ENCODE measurements around the gene SUGT1. TPM values are rescaled to one million over a fixed set of nuclear protein-coding genes. Genes with fewer than 3 reads are reported as not detected.

SUGT1 gene
- total RNA-seq, 2 experiments from 2014 or later, result 42.8 to 51.8 TPM

Other genes with a start within 250 kb of the SUGT1 start
- under 1 TPM; 0.26 TPM for gene THSD1, start 246.7 kb upstream of the SUGT1 start, total RNA-seq
- 10 to 100 TPM; 42.5 to 46.7 TPM for gene VPS36, start 202.2 kb upstream of the SUGT1 start, total RNA-seq
- gene CKAP2, start 197.4 kb upstream of the SUGT1 start, total RNA-seq, result 10 to 100 TPM; 63.7 to 71.7 TPM
- gene HNRNPA1L2, start 10.4 kb upstream of the SUGT1 start, total RNA-seq, result 1 to 10 TPM; 7.4 to 9.7 TPM
- not detected for gene CNMD, start 87.0 kb downstream of the SUGT1 start, total RNA-seq
- not detected for gene PCDH8, start 195.8 kb downstream of the SUGT1 start, total RNA-seq